Neural progenitor cell (in vitro differentiated cells): Measurements from ENCODE around the gene TLE4. TPM values are rescaled to one million over a fixed set of nuclear protein-coding genes. Genes with fewer than 3 reads are reported as not detected.

ENCODE experiments used
- DNase-seq: peaks from one replicate; pipeline ENCODE4 v3.0.0-alpha.2; 2016; ENCODE audit warnings: low spot score
- H2AFZ ChIP-seq: fragments of 200-600 bp; sonication (generic); replicated peaks from 2 replicates; pipeline ENCODE4 v1.6.1; 2016; ENCODE audit warnings: antibody characterized with exemption
- H3F3A ChIP-seq: fragments of 200-600 bp; sonication (generic); 2 replicates; pipeline ENCODE4 v1.6.1; 2016; ENCODE audit warnings: antibody characterized with exemption, low read depth
- H3K27ac ChIP-seq: fragments of 200-600 bp; sonication (generic); 2 replicates; pipeline ENCODE4 v1.5.1; 2016; ENCODE audit warnings: mild to moderate bottlenecking
- H3K27me3 ChIP-seq: fragments of 200-600 bp; sonication (generic); 2 replicates; pipeline ENCODE4 v1.6.1; 2016; ENCODE audit warnings: mild to moderate bottlenecking, moderate library complexity
- H3K36me3 ChIP-seq: fragments of 200-600 bp; sonication (generic); 2 replicates; pipeline ENCODE4 v1.5.1; 2016
- H3K4me1 ChIP-seq: fragments of 200-600 bp; sonication (generic); 2 replicates; pipeline ENCODE4 v1.6.1; 2016; ENCODE audit warnings: mixed run types
- H3K4me2 ChIP-seq: fragments of 200-600 bp; sonication (generic); 2 replicates; pipeline ENCODE4 v1.6.1; 2016
- H3K4me3 ChIP-seq: fragments of 200-600 bp; sonication (generic); 2 replicates; pipeline ENCODE4 v1.5.1; 2016
- H3K79me2 ChIP-seq: fragments of 200-600 bp; sonication (generic); 2 replicates; pipeline ENCODE4 v1.6.1; 2016; ENCODE audit warnings: low read depth
- H3K9ac ChIP-seq: fragments of 200-600 bp; sonication (generic); 2 replicates; pipeline ENCODE4 v1.6.1; 2016
- H3K9me3 ChIP-seq: fragments of 200-600 bp; sonication (generic); 2 replicates; pipeline ENCODE4 v1.5.1; 2016; ENCODE audit warnings: low read depth
- H4K20me1 ChIP-seq: fragments of 200-600 bp; sonication (generic); 2 replicates; pipeline ENCODE4 v1.6.1; 2016; ENCODE audit warnings: low read depth
- H3K27ac Mint-ChIP-seq: 3 replicates; pipeline ENCODE4 v1.8.0; 2021; ENCODE audit warnings: mixed read lengths
- H3K27me3 Mint-ChIP-seq: 2 replicates; pipeline ENCODE4 v1.8.0; 2022; ENCODE audit warnings: low read depth, mild to moderate bottlenecking, inconsistent platforms, moderate library complexity, mixed read lengths; ENCODE audit not compliant: insufficient read depth
- H3K36me3 Mint-ChIP-seq: 3 replicates; pipeline ENCODE4 v1.8.0; 2021; ENCODE audit warnings: mixed read lengths
- H3K4me1 Mint-ChIP-seq: 3 replicates; pipeline ENCODE4 v1.8.0; 2021; ENCODE audit warnings: mixed read lengths
- H3K4me3 Mint-ChIP-seq: 3 replicates; pipeline ENCODE4 v1.8.0; 2021; ENCODE audit warnings: mild to moderate bottlenecking, moderate library complexity, mixed read lengths
- H3K9me3 Mint-ChIP-seq: 3 replicates; pipeline ENCODE4 v1.8.0; 2020; ENCODE audit warnings: mixed read lengths
- CTCF ChIP-seq: fragments of 200-600 bp; sonication (generic); IDR thresholded peaks from 2 replicates; pipeline ENCODE4 v1.5.1; 2017; ENCODE audit warnings: antibody characterized with exemption, mild to moderate bottlenecking
- EZH2 ChIP-seq: fragments of 200-600 bp; sonication (generic); IDR thresholded peaks from 2 replicates; pipeline ENCODE4 v1.6.1; 2017; ENCODE audit warnings: antibody characterized with exemption, mild to moderate bottlenecking, moderate library complexity
- EZH2phosphoT487 ChIP-seq: fragments of 200-600 bp; sonication (generic); IDR thresholded peaks from 2 replicates; pipeline ENCODE4 v1.6.1; 2017; ENCODE audit warnings: antibody characterized with exemption
- total RNA-seq: library from RNA; depleted of rRNA; stranded (reverse); fragments of >200 nt; gene quantifications from 2 replicates; pipeline ENCODE4 v1.2.3, GENCODE V29; 2015; ENCODE audit warnings: low replicate concordance

TLE4 gene
- total RNA-seq, 1 donor from 2014 or later = 265 TPM

GRCh38 chr9:79698967-79699366 is 127.2 kb downstream of the TLE4 start:
- Mint-ChIP-seq H3K9me3 (no peaks in the 10 kb centered on the region), H3K4me3 (no peak overlapping the region), H3K36me3 (peaks cover 47% of the 10 kb centered on the region), H3K4me1 (peaks cover 52% of the 10 kb centered on the region), H3K27ac (no peak overlapping the region), H3K27me3 (peaks cover 6% of the 10 kb centered on the region)
- Histone ChIP-seq H4K20me1 (peaks cover 98% of the 10 kb centered on the region), H3K4me2 (no peak overlapping the region), H3F3A (peaks cover 13% of the 10 kb centered on the region), H3K27me3 (no peaks in the 10 kb centered on the region), H3K27ac (no peak overlapping the region), H3K4me3 (no peak overlapping the region), H3K9me3 (no peaks in the 10 kb centered on the region), H3K4me1 (peaks cover 73% of the 10 kb centered on the region), H2AFZ (no peak overlapping the region), H3K9ac (no peak overlapping the region), H3K79me2 (peaks cover 98% of the 10 kb centered on the region), H3K36me3 (no peaks in the 10 kb centered on the region)
- DNase-seq = no peak
- TF ChIP-seq EZH2 (no peak), CTCF (no peak), EZH2phosphoT487 (no peak)

- H3K9me3 ChIP-seq = no peaks in the 10 kb centered on the region
- H3K4me1 ChIP-seq = peaks cover 72% of the 10 kb centered on the region
- peaks cover 98% of the 10 kb centered on the region for H4K20me1 ChIP-seq
- peaks cover 6% of the 10 kb centered on the region for H3K27me3 Mint-ChIP-seq
- H3F3A ChIP-seq = peaks cover 13% of the 10 kb centered on the region
- no peak overlapping the region for H3K4me3 Mint-ChIP-seq
- H3K4me1 Mint-ChIP-seq = peaks cover 47% of the 10 kb centered on the region
- H3K36me3 ChIP-seq = peaks cover under 1% of the 10 kb centered on the region
- peaks cover 48% of the 10 kb centered on the region for H3K36me3 Mint-ChIP-seq
- H3K9ac ChIP-seq = no peak overlapping the region
- H3K9me3 Mint-ChIP-seq = no peaks in the 10 kb centered on the region
- no peak overlapping the region for H3K4me3 ChIP-seq
- H3K27me3 ChIP-seq = no peaks in the 10 kb centered on the region
- H3K27ac Mint-ChIP-seq = no peak overlapping the region
- peaks cover 98% of the 10 kb centered on the region for H3K79me2 ChIP-seq
- H3K27ac ChIP-seq = no peak overlapping the region
- no peak overlapping the region for H3K4me2 ChIP-seq
- no peak for DNase-seq
- TF ChIP-seq EZH2phosphoT487 (no peak), EZH2 (no peak), CTCF (no peak)
- H2AFZ ChIP-seq = no peak overlapping the region
Measured at GRCh38 chr9:79699479-79699878, 127.7 kb downstream of the TLE4 start.

DNA sequence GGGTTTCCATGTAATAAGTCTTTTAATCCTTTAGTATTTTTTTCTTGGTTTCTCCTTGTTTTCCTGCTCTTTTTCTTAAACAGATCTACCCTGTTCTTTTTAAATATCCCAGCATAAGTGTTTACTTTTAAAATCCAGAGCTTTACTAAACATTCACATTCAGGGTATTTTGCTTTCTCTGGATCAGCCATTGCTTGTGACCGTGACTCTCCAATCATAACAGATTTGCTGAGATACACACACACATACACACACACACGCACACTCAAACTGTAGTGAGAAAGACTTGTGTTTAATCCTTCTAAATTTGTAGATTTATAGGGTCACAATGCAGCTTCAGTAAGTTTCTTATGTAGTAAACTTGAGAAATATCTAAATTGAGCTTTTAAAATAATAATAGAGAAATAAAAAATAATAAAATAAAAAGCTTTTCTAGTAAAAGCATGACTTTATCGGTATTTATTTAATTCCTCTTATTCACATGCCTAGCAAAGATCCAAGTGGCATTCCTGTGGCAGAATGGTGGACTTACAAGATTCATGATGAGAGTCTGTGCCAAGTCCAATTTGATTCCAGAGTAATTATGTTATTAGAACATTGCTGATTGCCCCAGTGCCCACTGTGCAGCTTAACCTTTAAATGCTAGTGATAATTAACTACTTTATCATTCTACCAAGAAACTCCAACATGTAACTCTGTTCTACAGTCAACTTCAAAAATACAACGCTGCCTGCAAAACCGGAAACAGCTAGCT is 129.0 kb downstream of the TLE4 start:
- Mint-ChIP-seq H3K4me3 (no peak overlapping the region), H3K27ac (no peak overlapping the region), H3K4me1 (peaks cover 34% of the 10 kb centered on the region), H3K36me3 (peaks cover 55% of the 10 kb centered on the region), H3K27me3 (peaks cover 4% of the 10 kb centered on the region), H3K9me3 (no peaks in the 10 kb centered on the region)
- no peak for DNase-seq
- H3K4me1 ChIP-seq = peaks cover 66% of the 10 kb centered on the region
- no peaks in the 10 kb centered on the region for H3K27me3 ChIP-seq
- H3K4me3 ChIP-seq = no peak overlapping the region
- no peak for TF ChIP-seq CTCF
- TF ChIP-seq EZH2phosphoT487 = no peak
- no peak for TF ChIP-seq EZH2
- peaks cover 97% of the 10 kb centered on the region for H4K20me1 ChIP-seq
- H2AFZ ChIP-seq = no peak overlapping the region
- H3F3A ChIP-seq = peaks cover 17% of the 10 kb centered on the region
- no peak overlapping the region for H3K9ac ChIP-seq
- H3K36me3 ChIP-seq = peaks cover 13% of the 10 kb centered on the region
- H3K79me2 ChIP-seq = peaks cover 99% of the 10 kb centered on the region
- no peaks in the 10 kb centered on the region for H3K9me3 ChIP-seq
- H3K27ac ChIP-seq = no peak overlapping the region
- no peak overlapping the region for H3K4me2 ChIP-seq
